Pancreas (tissue), 10 donors: ENCODE data around the gene ATP12A. TPM values are rescaled to one million over a fixed set of nuclear protein-coding genes. Genes with fewer than 3 reads are reported as not detected.

Experiments
- ATAC-seq, 4 donors: fragments of 200-7000 bp; cut with Tn5 transposase; one replicate each; pipeline versions ENCODE4 v1.8.0 to v1.9.1; 2020; ENCODE audit warnings: mild to moderate bottlenecking in 4 of 4, moderate library complexity in 4 of 4
- DNase-seq, 6 donors: peaks; one replicate each; pipeline ENCODE4 v3.0.0-alpha.2; 2020
- FAIRE-seq: peaks from 2 replicates; lab custom pipeline; 2012; peaks lifted over from hg19 to GRCh38; lab: Jason Lieb, UNC
- H3K27ac ChIP-seq, 4 donors: fragments of 200-600 bp; sonication (generic); 1 replicate in 3 of 4; 2 replicates in 1 of 4; pipeline versions ENCODE4 v1.5.0 to v1.8.0; 2020
- H3K27me3 ChIP-seq, 4 donors: fragments of 200-600 bp; one replicate each; pipeline ENCODE4 v1.8.0; 2021
- H3K36me3 ChIP-seq, 3 donors: fragments of 200-600 bp; sonication (generic) in 1 of 3; one replicate each; pipeline versions ENCODE4 v1.5.0 to v1.8.0; 2020 to 2021
- H3K4me1 ChIP-seq, 3 donors: fragments of 200-600 bp; one replicate each; pipeline ENCODE4 v1.8.0; 2021
- H3K4me3 ChIP-seq, 4 donors: fragments of 200-600 bp; sonication (generic) in 2 of 4; one replicate each; pipeline versions ENCODE4 v1.5.0 to v1.8.0; 2020 to 2021
- H3K9me3 ChIP-seq, 4 donors: fragments of 200-600 bp; one replicate each; pipeline ENCODE4 v1.8.0; 2021
- WGBS, 2 donors: extraction: QIAGEN DNeasy Blood & Tissue Kit; methylation state at CpG; one replicate each; pipeline ENCODE4 v1.1.7; 2013; 5-methylcytosine and 5-hydroxymethylcytosine counted together
- intact Hi-C, 3 donors: fragments of 100-400 bp; cut with DNase I; formaldehyde crosslinking; loops; one replicate each; pipeline versions ENCODE4 v1.11.1 to v1.14.2; 2022
- polyA plus RNA-seq, 2 donors: library from polyadenylated mRNA; stranded (reverse); fragments of 200-250 nt; gene quantifications; one replicate each; pipeline ENCODE4 v1.2.3, GENCODE V29; 2013
- total RNA-seq, 6 donors: library from RNA; stranded (reverse); fragmentation: NEBNext Ultra II Directional in 4 of 6; extraction: Animal tissue kit (Norgen Biotek cat#: 25700) in 4 of 6; gene quantifications; one replicate each; pipeline versions ENCODE4 v1.2.1 to v1.2.4, GENCODE V29; 2021 to 2023
- TF ChIP-seq, protein P1 (sequence below), 4 donors: fragments of 200-600 bp; sonication (generic) in 3 of 4; IDR thresholded peaks; one replicate each; pipeline versions ENCODE4 v1.5.0 to v1.8.0; 2021; ENCODE audit warnings: antibody characterized with exemption in 4 of 4
- donor health status: healthy with polysubstance abuse.
- donor health status: DM: no; HTN: no; CAD: no; lungs with moderate emphysema.
- donor health status: DM: no; HTN: no; CAD: no.
- donor health status: control.
- donor health status: control.
- donor health status: Bipolar disorder and iron deficiency.
- donor health status: DM: yes; HTN: yes; CAD: no.
- donor health status: DM: no; HTN: no; CAD: no.
- donor health status: DM: no; HTN: no; CAD: no.
- donor health status: DM: yes; HTN: yes; CAD: no.

ATP12A gene
- total and polyA plus RNA-seq, 8 donors: 0.05 to 0.06 TPM; not detected in 6

DNA sequence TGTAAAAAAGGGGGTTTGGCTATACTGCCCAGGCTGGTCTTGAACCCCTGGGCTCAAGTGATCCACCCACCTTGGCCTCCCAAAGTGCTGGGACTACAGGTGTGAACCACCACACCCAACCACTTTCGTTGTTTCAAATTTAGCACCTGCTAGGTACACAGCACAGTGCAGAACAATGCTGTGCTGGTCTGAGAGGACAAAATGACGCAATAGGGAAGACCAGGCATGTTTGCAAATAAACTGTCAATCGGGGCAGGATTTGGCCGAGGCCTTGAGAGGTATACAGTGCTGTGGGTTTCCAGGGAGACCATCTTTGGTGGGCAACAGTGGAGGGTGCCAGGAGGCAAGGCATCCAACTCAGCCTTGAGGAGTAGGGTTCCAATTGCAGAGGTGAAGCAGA lies 37.0 kb downstream of the ATP12A start:
- Histone ChIP-seq H3K27ac (no peak overlapping the region), H3K4me1 (peaks cover 0 to 4% (median 0%) of the 10 kb centered on the region in 3 donors), H3K36me3 (no peaks in the 10 kb centered on the region), H3K27me3 (peaks cover 0 to 3% (median 0%) of the 10 kb centered on the region in 4 donors), H3K4me3 (no peak overlapping the region), H3K9me3 (no peaks in the 10 kb centered on the region)
- ATAC-seq (no peak), FAIRE-seq (no peak), DNase-seq (no peak)
- TF ChIP-seq, protein P1, sequence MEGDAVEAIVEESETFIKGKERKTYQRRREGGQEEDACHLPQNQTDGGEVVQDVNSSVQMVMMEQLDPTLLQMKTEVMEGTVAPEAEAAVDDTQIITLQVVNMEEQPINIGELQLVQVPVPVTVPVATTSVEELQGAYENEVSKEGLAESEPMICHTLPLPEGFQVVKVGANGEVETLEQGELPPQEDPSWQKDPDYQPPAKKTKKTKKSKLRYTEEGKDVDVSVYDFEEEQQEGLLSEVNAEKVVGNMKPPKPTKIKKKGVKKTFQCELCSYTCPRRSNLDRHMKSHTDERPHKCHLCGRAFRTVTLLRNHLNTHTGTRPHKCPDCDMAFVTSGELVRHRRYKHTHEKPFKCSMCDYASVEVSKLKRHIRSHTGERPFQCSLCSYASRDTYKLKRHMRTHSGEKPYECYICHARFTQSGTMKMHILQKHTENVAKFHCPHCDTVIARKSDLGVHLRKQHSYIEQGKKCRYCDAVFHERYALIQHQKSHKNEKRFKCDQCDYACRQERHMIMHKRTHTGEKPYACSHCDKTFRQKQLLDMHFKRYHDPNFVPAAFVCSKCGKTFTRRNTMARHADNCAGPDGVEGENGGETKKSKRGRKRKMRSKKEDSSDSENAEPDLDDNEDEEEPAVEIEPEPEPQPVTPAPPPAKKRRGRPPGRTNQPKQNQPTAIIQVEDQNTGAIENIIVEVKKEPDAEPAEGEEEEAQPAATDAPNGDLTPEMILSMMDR (IDR thresholded peaks at IDR 0.05): no peak
- intact Hi-C loops: no loop called here
- WGBS, 2 donors: 49 to 68% methylated on average over 4 of the region's 4 CpGs

DNA sequence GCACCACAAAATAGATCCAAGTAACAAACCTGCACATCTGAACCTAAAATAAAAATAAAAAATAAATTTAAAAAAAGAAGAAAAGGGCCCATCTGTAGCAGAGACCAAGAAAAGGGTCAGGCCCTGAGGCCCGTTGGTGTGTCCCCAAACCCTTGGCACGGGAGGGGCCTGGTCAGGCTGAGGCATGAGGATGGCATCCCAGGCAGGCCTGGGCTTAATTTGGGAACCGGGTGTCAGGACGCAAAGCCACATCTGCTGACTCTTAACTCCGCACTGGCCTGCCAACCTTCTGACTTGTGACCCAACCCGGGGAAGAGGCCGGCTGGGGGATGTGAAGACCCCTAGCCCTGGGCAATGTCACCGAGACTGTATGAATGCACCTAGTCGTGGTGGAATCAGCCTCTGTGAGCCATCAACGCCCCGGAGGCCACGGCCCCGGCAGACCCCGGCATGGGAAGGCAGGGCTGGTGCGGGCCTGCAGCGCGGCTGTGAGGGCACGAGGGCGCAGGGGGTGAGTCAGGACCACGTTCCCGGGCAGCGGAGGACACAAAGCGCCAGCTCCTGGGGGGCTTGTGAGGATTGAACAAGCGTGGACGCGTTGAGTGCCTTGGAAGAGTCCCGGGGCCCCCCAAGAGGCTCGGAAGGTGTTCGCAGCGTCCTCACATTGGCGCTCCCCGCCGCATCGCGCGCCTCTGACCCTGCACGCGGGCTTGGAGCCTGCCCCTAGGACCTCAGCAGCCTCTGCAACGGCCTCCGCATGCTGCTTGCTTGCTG lies 38.2 kb downstream of the ATP12A start:
- no peak for DNase-seq
- WGBS, 2 donors: 80 to 86% methylated on average over 35 to 40 of the region's 40 CpGs
- intact Hi-C loops: no loop called here
- H3K36me3 ChIP-seq: no peaks in the 10 kb centered on the region
- H3K4me1 ChIP-seq: no peaks in the 10 kb centered on the region
- no peaks in the 10 kb centered on the region for H3K9me3 ChIP-seq
- H3K27ac ChIP-seq: no peak overlapping the region
- H3K4me3 ChIP-seq: no peak overlapping the region
- TF ChIP-seq, protein P1 (IDR thresholded peaks at IDR 0.05): no peak
- peaks cover 0 to 3% (median 0%) of the 10 kb centered on the region in 4 donors for H3K27me3 ChIP-seq
- no peak for ATAC-seq
- no peak for FAIRE-seq

DNA sequence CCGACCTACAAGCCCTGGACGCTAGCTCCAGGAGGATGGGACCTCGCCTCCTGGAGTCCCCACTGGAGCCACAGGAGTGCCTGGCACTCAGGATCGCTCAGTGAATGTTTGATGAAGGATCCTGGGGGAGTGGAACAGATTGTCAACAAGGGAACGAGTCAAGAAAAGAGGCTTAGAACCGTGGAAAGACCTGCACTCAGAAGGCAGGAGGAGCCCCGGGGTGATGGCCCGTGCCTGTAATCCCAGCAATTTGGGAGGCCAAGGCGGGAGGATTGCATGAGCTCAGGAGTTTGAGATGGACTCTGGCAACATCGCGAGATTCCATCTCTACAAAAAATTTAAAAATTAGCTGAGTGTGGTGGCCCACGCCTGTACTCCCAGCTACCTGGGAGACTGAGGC lies 38.9 kb downstream of the ATP12A start:
- WGBS, 2 donors: 67 to 79% methylated on average over 12 of the region's 12 CpGs
- no peaks in the 10 kb centered on the region for H3K9me3 ChIP-seq
- no peak for FAIRE-seq
- no peak overlapping the region for H3K4me3 ChIP-seq
- H3K36me3 ChIP-seq: no peaks in the 10 kb centered on the region
- H3K27ac ChIP-seq: no peak overlapping the region
- no peaks in the 10 kb centered on the region for H3K4me1 ChIP-seq
- intact Hi-C loops: no loop called here
- ATAC-seq: no peak
- DNase-seq: no peak
- TF ChIP-seq, protein P1 (IDR thresholded peaks at IDR 0.05): no peak
- peaks cover 0 to 3% (median 0%) of the 10 kb centered on the region in 4 donors for H3K27me3 ChIP-seq

DNA sequence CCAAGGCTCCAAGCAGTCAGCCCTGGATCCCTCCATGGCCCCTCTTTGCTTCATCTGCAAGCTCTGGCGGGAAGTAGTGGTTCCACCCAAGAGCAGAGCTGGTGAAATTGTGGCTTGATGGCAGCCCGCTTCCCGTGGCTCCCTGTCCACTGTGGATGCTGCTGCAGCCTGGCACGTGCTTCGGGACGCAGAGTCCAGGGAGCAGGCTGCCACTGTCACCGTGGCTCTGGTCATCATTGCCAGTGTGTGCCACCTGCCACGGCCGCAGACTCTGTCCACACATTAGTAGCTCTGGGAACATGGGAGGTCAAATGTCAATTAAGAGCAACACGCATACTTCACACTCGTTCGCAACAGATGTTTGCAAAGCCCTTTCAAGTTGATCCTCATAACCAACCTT lies 43.0 kb downstream of the ATP12A start:
- Histone ChIP-seq H3K27me3 (peaks cover 0 to 3% (median 0%) of the 10 kb centered on the region in 4 donors), H3K36me3 (no peaks in the 10 kb centered on the region), H3K4me1 (no peaks in the 10 kb centered on the region), H3K9me3 (no peaks in the 10 kb centered on the region), H3K27ac (no peak overlapping the region), H3K4me3 (no peak overlapping the region)
- FAIRE-seq (no peak), ATAC-seq (no peak), DNase-seq (no peak)
- TF ChIP-seq, protein P1 (IDR thresholded peaks at IDR 0.05): no peak
- 57 to 75% methylated on average over 12 of the region's 12 CpGs for WGBS, 2 donors
- intact Hi-C loops: no loop called here

DNA sequence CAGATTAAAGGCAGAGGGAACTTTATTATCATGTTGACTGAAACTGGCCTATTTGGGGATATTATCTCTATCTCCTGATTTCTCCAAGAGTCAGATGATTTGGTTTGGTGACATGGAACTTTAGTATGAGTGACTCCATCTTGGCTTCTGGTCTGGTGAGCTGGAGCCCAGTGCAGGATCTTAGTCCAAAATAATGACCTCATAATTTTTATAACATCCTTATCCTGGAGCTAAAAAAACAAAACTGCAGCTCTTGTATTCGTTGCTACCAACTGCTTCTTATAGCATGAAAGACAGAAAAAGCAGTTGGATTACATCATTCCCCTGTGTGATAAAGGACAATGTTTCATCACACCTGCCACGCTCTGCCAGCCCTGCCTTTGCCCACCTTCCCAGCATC lies 44.5 kb downstream of the ATP12A start:
- Histone ChIP-seq H3K4me3 (no peak overlapping the region), H3K36me3 (no peaks in the 10 kb centered on the region), H3K9me3 (no peaks in the 10 kb centered on the region), H3K27ac (no peak overlapping the region), H3K4me1 (no peaks in the 10 kb centered on the region), H3K27me3 (no peaks in the 10 kb centered on the region)
- TF ChIP-seq, protein P1 (IDR thresholded peaks at IDR 0.05): no peak
- FAIRE-seq: no peak
- DNase-seq: no peak
- WGBS, 2 donors: 38 to 62% methylated on average over 2 of the region's 2 CpGs
- intact Hi-C loops: no loop called here
- ATAC-seq: no peak
